Stimulated activated CD4-positive, alpha-beta T cell treated with anti-CD3 and anti-CD28 coated beads, Interleukin-2, amount 100 ng/mL, for 24 hours (primary cell): ENCODE data around the gene FGGY.
"Not testable (repeated sequence)": the region's sequence is repeated elsewhere in the genome, so short reads cannot be mapped to it uniquely, and the experiment has no call there.

Experiments used
- DNase-seq, 2 donors: peaks; one replicate each; pipeline ENCODE4 v3.0.0-alpha.2; 2020

FGGY gene

GRCh38 chr1:59290193-59290949 is 6.5 kb upstream of the FGGY start:
- no peak for DNase-seq

- no peak for DNase-seq
Observed at GRCh38 chr1:59291561-59291960, 5.3 kb upstream of the FGGY start.

- DNase-seq, result no peak
Observed at GRCh38 chr1:59292562-59292961, 4.3 kb upstream of the FGGY start.

GRCh38 chr1:59293206-59293605 is 3.7 kb upstream of the FGGY start:
- DNase-seq, result no peak

- no peak for DNase-seq
Observed at GRCh38 chr1:59293849-59294248, 3.0 kb upstream of the FGGY start.

GRCh38 chr1:59294423-59294822 is 2.5 kb upstream of the FGGY start:
- DNase-seq, result no peak

GRCh38 chr1:59295618-59296017 is 1.3 kb upstream of the FGGY start:
- DNase-seq, result no peak

GRCh38 chr1:59298026-59298583 is 1.2 kb downstream of the FGGY start:
- no peak for DNase-seq

- DNase-seq, result no peak
Observed at GRCh38 chr1:59298710-59299346, 1.9 kb downstream of the FGGY start.

- not testable (repeated sequence) for DNase-seq
Observed at GRCh38 chr1:59299670-59300069, 2.8 kb downstream of the FGGY start.

- no peak for DNase-seq
Observed at GRCh38 chr1:59302297-59302696, 5.4 kb downstream of the FGGY start.

GRCh38 chr1:59302871-59303270 is 6.0 kb downstream of the FGGY start:
- no peak for DNase-seq

GRCh38 chr1:59305188-59305587 is 8.3 kb downstream of the FGGY start:
- no peak for DNase-seq

- DNase-seq, result no peak
Observed at GRCh38 chr1:59307591-59307990, 10.7 kb downstream of the FGGY start.

- DNase-seq, result no peak
Observed at GRCh38 chr1:59308839-59309238, 11.9 kb downstream of the FGGY start.

- DNase-seq, result no peak
Observed at GRCh38 chr1:59309392-59309791, 12.5 kb downstream of the FGGY start.

- no peak for DNase-seq
Observed at GRCh38 chr1:59309795-59310548, 13.1 kb downstream of the FGGY start.

GRCh38 chr1:59310549-59311250 is 13.8 kb downstream of the FGGY start:
- no peak for DNase-seq

- DNase-seq, result no peak
Observed at GRCh38 chr1:59314776-59315528, 18.1 kb downstream of the FGGY start.

GRCh38 chr1:59315529-59316463 is 18.9 kb downstream of the FGGY start:
- no peak for DNase-seq
